Nephron progenitor cell (in vitro differentiated cells): ENCODE data around the gene EXOSC7.
A peak's percentile ranks its signal among the peaks of the same experiment; 100 is the strongest.

Experiments
- DNase-seq: peaks from one replicate; pipeline ENCODE4 v3.0.0; 2021
- H3K27ac Mint-ChIP-seq: 2 replicates; pipeline ENCODE4 v1.8.0; 2021; ENCODE audit warnings: mild to moderate bottlenecking, moderate library complexity, mixed read lengths
- H3K27me3 Mint-ChIP-seq: 2 replicates; pipeline ENCODE4 v1.8.0; 2021; ENCODE audit warnings: mild to moderate bottlenecking, low read depth, mixed read lengths; ENCODE audit not compliant: poor library complexity
- H3K36me3 Mint-ChIP-seq: 2 replicates; pipeline ENCODE4 v1.8.0; 2021; ENCODE audit warnings: low read depth, mixed read lengths
- H3K4me1 Mint-ChIP-seq: 2 replicates; pipeline ENCODE4 v1.8.0; 2021; ENCODE audit warnings: mixed read lengths
- H3K4me3 Mint-ChIP-seq: 2 replicates; pipeline ENCODE4 v1.8.0; 2021; ENCODE audit warnings: mild to moderate bottlenecking, moderate library complexity, mixed read lengths
- H3K9me3 Mint-ChIP-seq: 2 replicates; pipeline ENCODE4 v1.8.0; 2021; ENCODE audit warnings: mild to moderate bottlenecking, moderate library complexity, mixed read lengths
- TF ChIP-seq, protein P1 (sequence below): fragments of 200-600 bp; sonication (generic); IDR thresholded peaks from 2 replicates; pipeline ENCODE4 v1.5.0; 2021; ENCODE audit warnings: antibody characterized with exemption

The EXOSC7 gene

DNA sequence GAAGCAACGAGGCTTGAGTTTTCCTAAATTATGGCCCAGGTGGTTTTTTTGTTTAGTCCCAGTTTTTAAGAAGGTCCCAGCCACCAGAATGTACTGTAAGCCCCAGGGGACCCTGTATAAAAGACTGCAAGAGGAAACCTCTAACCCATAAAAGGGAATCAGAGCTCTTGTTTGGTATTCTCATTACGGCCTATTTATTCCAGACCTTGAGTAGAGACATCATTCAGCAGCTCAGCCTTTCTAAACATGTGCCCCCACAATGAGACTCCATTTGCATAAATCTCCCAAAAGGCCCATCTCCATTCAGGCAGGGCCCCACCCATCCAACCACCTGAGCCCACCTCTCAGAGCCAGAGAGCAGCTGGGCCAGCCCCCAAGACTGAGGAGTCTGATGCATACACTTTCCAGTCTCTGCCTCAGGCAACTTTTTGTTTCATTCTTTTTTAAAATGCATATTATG, 25.7 kb upstream of the EXOSC7 start:
- DNase-seq: no peak
- Mint-ChIP-seq H3K4me1 (no peaks in the 10 kb centered on the region), H3K27ac (peak overlapping the region; percentile 59), H3K4me3 (no peak overlapping the region), H3K36me3 (peaks cover 10% of the 10 kb centered on the region), H3K27me3 (no peaks in the 10 kb centered on the region), H3K9me3 (no peaks in the 10 kb centered on the region)
- TF ChIP-seq, protein P1, sequence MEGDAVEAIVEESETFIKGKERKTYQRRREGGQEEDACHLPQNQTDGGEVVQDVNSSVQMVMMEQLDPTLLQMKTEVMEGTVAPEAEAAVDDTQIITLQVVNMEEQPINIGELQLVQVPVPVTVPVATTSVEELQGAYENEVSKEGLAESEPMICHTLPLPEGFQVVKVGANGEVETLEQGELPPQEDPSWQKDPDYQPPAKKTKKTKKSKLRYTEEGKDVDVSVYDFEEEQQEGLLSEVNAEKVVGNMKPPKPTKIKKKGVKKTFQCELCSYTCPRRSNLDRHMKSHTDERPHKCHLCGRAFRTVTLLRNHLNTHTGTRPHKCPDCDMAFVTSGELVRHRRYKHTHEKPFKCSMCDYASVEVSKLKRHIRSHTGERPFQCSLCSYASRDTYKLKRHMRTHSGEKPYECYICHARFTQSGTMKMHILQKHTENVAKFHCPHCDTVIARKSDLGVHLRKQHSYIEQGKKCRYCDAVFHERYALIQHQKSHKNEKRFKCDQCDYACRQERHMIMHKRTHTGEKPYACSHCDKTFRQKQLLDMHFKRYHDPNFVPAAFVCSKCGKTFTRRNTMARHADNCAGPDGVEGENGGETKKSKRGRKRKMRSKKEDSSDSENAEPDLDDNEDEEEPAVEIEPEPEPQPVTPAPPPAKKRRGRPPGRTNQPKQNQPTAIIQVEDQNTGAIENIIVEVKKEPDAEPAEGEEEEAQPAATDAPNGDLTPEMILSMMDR: no peak

DNA sequence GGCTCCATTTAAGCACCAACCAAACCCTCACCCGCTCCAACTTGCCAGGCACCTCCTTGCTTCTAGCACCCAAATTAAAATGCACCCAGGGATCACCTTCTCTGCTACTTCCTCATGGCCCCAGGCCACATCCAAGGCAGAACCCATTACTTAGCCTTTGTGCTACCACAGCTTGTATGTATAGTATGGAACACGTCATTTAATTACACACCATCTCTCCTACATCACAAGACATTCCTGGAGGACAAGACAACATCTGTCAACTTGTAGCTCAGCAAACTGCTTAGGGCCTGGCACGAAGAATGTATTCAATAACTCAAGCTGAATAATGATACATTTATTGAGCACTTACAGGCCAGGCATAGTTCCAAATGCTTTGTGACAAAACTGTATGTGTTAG, 23.4 kb upstream of the EXOSC7 start:
- TF ChIP-seq, protein P1: no peak
- DNase-seq: no peak
- Mint-ChIP-seq H3K36me3 (no peaks in the 10 kb centered on the region), H3K27ac (no peak overlapping the region), H3K4me1 (peaks cover 5% of the 10 kb centered on the region), H3K9me3 (no peaks in the 10 kb centered on the region), H3K4me3 (no peak overlapping the region), H3K27me3 (no peaks in the 10 kb centered on the region)

DNA sequence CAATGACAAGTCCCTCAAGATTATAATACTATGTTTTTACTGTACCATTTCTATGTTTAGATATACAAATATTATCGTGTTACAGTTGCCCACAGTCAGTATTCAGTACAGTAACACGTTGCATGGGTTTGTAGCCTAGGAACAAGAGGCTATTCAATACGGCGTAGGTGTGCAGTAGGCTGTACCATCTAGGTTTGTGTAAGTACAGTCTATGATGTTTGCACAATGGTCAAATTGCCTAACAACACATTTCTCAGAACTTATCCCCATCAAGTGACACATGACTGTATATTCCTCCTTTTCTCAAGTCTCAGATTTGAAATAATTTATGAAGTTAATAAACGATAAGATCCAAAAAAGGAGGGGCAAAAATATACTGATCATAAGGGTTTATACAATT, 21.7 kb upstream of the EXOSC7 start:
- H3K4me3 Mint-ChIP-seq: no peak overlapping the region
- no peak for DNase-seq
- H3K27me3 Mint-ChIP-seq: no peaks in the 10 kb centered on the region
- TF ChIP-seq, protein P1: no peak
- peaks cover 5% of the 10 kb centered on the region for H3K4me1 Mint-ChIP-seq
- H3K27ac Mint-ChIP-seq: no peak overlapping the region
- no peaks in the 10 kb centered on the region for H3K36me3 Mint-ChIP-seq
- no peaks in the 10 kb centered on the region for H3K9me3 Mint-ChIP-seq

DNA sequence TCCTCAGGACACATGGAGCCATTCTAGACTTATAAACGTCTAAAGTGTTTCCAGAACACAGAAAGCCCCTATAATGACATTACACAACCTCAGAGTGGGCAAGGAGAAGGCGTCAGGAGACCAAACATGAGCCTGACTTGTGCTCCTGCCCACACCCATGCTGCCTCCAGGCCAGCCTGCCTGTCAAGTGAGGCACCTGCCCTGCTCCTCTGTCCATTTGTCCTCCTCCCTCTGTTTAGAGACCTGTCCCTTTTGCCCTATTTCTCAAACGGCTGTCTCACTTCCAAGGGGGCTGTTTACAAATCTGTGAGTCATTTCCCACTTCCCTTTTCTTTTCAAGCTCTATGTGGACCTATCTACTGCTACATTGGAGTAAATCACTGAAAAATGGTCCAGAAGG, 21.1 kb upstream of the EXOSC7 start:
- DNase-seq: no peak
- no peaks in the 10 kb centered on the region for H3K36me3 Mint-ChIP-seq
- no peaks in the 10 kb centered on the region for H3K27me3 Mint-ChIP-seq
- TF ChIP-seq, protein P1: no peak
- no peaks in the 10 kb centered on the region for H3K9me3 Mint-ChIP-seq
- no peak overlapping the region for H3K27ac Mint-ChIP-seq
- no peak overlapping the region for H3K4me3 Mint-ChIP-seq
- H3K4me1 Mint-ChIP-seq: peaks cover 5% of the 10 kb centered on the region

DNA sequence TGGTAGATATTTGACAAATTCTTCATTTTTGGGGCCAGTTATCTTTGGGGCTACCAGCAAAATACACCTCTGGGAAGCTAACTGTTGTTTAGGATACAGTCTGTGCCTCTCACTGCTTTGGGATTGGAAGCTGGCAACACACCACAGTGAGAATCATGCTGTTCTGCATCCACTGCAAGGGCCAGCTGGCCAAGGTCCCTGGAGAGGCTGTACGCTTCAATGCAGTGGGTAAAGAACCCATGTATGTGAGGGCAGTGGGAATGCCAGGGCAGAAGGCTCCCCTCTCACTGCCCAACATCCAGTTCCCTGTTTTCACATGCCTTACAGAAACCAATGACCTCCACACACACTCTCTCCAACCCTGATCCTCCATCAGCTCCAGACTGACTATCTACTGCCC, 20.1 kb upstream of the EXOSC7 start:
- Mint-ChIP-seq H3K4me1 (peaks cover 5% of the 10 kb centered on the region), H3K9me3 (no peaks in the 10 kb centered on the region), H3K36me3 (no peaks in the 10 kb centered on the region), H3K27me3 (no peaks in the 10 kb centered on the region), H3K4me3 (no peak overlapping the region), H3K27ac (peak overlapping the region; percentile 64)
- no peak for DNase-seq
- TF ChIP-seq, protein P1: no peak

DNA sequence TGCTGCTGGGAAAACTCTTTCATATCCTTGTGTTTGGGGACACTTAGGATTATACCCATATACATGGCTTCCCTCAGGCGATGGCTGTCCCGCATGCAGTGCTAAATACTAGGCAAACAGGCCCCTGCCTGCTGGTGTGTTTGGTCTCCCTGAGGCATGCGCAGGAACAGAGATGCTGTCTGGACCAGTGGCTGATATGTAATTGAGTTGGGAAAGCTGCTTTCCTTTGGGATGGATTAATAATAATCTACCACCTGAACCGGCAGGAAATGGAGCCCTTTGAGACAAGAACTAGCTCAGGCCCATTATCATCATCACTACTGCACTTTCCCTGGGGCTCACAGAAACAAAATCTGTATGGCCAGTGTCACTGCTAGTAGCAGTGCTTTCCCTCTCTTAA, 18.1 kb upstream of the EXOSC7 start:
- H3K27ac Mint-ChIP-seq: no peak overlapping the region
- H3K4me1 Mint-ChIP-seq: peaks cover 5% of the 10 kb centered on the region
- no peak for DNase-seq
- TF ChIP-seq, protein P1: no peak
- H3K27me3 Mint-ChIP-seq: no peaks in the 10 kb centered on the region
- no peak overlapping the region for H3K4me3 Mint-ChIP-seq
- no peaks in the 10 kb centered on the region for H3K9me3 Mint-ChIP-seq
- H3K36me3 Mint-ChIP-seq: no peaks in the 10 kb centered on the region
